D721Med (cell line): ENCODE data around the gene SIM2.

ENCODE experiments used
- DNase-seq: peaks from one replicate; pipeline ENCODE4 v3.0.0; 2011; ENCODE audit warnings: low spot score; ENCODE audit not compliant: insufficient read length
- FAIRE-seq: peaks from 2 replicates; lab custom pipeline; 2011; peaks lifted over from hg19 to GRCh38; lab: Jason Lieb, UNC
- TF ChIP-seq, protein P1 (sequence below): IDR thresholded peaks from 2 replicates; pipeline ENCODE4 v1.5.1; 2012; ENCODE audit warnings: mild to moderate bottlenecking, control low read depth; ENCODE audit not compliant: insufficient read depth; ENCODE audit errors: missing control alignments

Gene SIM2

DNA sequence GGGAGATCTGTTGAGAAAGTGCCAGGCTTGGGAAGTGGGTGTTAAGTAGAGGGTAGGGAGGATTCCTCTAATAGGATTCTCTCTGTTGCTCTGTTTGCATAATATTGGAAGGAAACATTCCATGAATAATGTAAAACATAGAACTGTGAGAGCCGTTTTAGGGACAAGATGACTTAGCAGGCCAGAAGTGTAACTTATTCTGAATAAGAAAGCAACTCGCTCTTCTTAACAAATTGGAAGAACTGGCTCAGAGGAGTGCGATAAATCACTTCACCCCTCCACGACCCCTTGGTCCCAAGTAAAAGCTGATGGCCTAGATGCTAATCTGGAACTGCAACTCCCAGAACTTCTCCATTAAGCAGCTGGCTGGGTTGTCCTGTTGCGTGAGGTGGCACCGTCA lies 19.1 kb downstream of the SIM2 start:
- no peak for DNase-seq
- FAIRE-seq: no peak
- TF ChIP-seq, protein P1, sequence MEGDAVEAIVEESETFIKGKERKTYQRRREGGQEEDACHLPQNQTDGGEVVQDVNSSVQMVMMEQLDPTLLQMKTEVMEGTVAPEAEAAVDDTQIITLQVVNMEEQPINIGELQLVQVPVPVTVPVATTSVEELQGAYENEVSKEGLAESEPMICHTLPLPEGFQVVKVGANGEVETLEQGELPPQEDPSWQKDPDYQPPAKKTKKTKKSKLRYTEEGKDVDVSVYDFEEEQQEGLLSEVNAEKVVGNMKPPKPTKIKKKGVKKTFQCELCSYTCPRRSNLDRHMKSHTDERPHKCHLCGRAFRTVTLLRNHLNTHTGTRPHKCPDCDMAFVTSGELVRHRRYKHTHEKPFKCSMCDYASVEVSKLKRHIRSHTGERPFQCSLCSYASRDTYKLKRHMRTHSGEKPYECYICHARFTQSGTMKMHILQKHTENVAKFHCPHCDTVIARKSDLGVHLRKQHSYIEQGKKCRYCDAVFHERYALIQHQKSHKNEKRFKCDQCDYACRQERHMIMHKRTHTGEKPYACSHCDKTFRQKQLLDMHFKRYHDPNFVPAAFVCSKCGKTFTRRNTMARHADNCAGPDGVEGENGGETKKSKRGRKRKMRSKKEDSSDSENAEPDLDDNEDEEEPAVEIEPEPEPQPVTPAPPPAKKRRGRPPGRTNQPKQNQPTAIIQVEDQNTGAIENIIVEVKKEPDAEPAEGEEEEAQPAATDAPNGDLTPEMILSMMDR: no peak

- no peak for DNase-seq
- no peak for FAIRE-seq
Observed at GRCh38 chr21:36718951-36719501, 20.1 kb downstream of the SIM2 start.

GRCh38 chr21:36719614-36720013 lies 20.7 kb downstream of the SIM2 start:
- no peak for DNase-seq
- FAIRE-seq: no peak
- TF ChIP-seq, protein P1: no peak

More at GRCh38 chr21:36718951-36719501, 20.1 kb downstream of the SIM2 start:
- TF ChIP-seq, protein P1: no peak

- DNase-seq: no peak
- TF ChIP-seq, protein P1: no peak
- no peak for FAIRE-seq
Observed at GRCh38 chr21:36721817-36722216, 22.9 kb downstream of the SIM2 start.

GRCh38 chr21:36722370-36723368 lies 23.8 kb downstream of the SIM2 start:
- TF ChIP-seq, protein P1: no peak
- DNase-seq: no peak
- FAIRE-seq: no peak

DNA sequence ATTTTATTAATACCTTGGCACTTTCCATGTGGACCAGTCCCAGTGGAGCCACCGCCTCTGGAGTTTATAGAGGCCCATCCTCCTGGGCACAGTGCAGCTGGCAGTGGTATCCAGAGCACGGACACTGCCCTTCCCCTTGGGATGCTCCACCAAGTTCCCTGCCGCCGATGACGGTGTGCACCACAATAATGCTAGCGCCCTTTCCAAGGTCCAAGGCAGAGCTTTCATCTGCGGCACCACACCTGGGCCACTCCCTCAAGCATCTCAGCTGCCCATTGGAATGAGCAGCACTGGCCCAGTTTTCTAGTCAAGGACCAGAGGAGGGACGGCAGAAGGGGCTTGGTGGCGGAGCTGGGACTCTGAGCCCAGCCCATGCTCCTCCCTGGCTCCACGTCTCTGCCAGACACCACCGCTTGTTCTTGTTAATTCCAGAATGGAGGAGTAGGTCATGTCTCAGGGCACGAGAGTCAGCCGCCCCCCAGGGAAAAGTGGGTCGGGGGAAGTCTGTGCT lies 24.5 kb downstream of the SIM2 start:
- TF ChIP-seq, protein P1: no peak
- FAIRE-seq: no peak
- no peak for DNase-seq
